ENCODE results near the gene RPL13. TPM values are rescaled to one million over a fixed set of nuclear protein-coding genes. Genes with fewer than 3 reads are reported as not detected.

Gene RPL13
- total and polyA plus RNA-seq, 2 of the 8 experiments (the other 6 are each of a cell fraction or from before 2014, with no cell fraction given) = 2,162 to 7,384 TPM

GRCh38 chr16:89595330-89596060 is 35.0 kb downstream of the RPL13 start (continued):
- TF ChIP-seq RXRA (IDR thresholded peaks at IDR 0.05; ENCODE audit: insufficient read depth, low read depth, low read length) = no peak
- TF ChIP-seq CHD1 (IDR thresholded peaks at IDR 0.05; ENCODE audit: low read depth, low read length) = no peak
- TF ChIP-seq JUND (IDR thresholded peaks at IDR 0.05; ENCODE audit: low read length) = no peak
- no peak for TF ChIP-seq NANOG (IDR thresholded peaks at IDR 0.05; ENCODE audit: insufficient read depth, low read depth, low read length, poor library complexity, severe bottlenecking)
- TF ChIP-seq RAD21 (IDR thresholded peaks at IDR 0.05 in 1 of 2, conservative IDR thresholded peaks at IDR 0.05 in 1 of 2; ENCODE audit: low read depth in 2 of 2, low read length in 2 of 2) = no peak
- no peak for TF ChIP-seq GABPA (IDR thresholded peaks at IDR 0.05; ENCODE audit: borderline replicate concordance, insufficient read depth, low read length)

All from H1 (cell line).